GM23248 (cell line): ENCODE measurements around the gene NOTO. TPM values are rescaled to one million over a fixed set of nuclear protein-coding genes. Genes with fewer than 3 reads are reported as not detected.
"Not testable (repeated sequence)": the region's sequence is repeated elsewhere in the genome, so short reads cannot be mapped to it uniquely, and the experiment has no call there.

ENCODE experiments used
- DNase-seq: peaks from one replicate; pipeline ENCODE4 v3.0.0-alpha.2; 2015
- H2AFZ ChIP-seq: fragments of 200-600 bp; sonication (generic); 2 replicates; pipeline ENCODE4 v1.6.1; 2016; ENCODE audit warnings: antibody characterized with exemption
- H3F3A ChIP-seq: fragments of 200-600 bp; sonication (generic); 2 replicates; pipeline ENCODE4 v1.6.1; 2016; ENCODE audit warnings: mild to moderate bottlenecking, antibody characterized with exemption, mixed run types; ENCODE audit not compliant: insufficient read depth
- H3K27ac ChIP-seq: fragments of 200-600 bp; sonication (generic); 2 replicates; pipeline ENCODE4 v1.5.1; 2016; ENCODE audit warnings: mild to moderate bottlenecking
- H3K27me3 ChIP-seq: fragments of 200-600 bp; sonication (generic); replicated peaks from 2 replicates; pipeline ENCODE4 v1.6.1; 2016; ENCODE audit warnings: mild to moderate bottlenecking; ENCODE audit not compliant: insufficient read depth
- H3K36me3 ChIP-seq: fragments of 200-600 bp; sonication (generic); 2 replicates; pipeline ENCODE4 v1.6.1; 2016; ENCODE audit warnings: low read depth, mild to moderate bottlenecking
- H3K4me1 ChIP-seq: fragments of 200-600 bp; sonication (generic); 2 replicates; pipeline ENCODE4 v1.6.1; 2016; ENCODE audit warnings: mild to moderate bottlenecking; ENCODE audit not compliant: insufficient read depth
- H3K4me2 ChIP-seq: fragments of 200-600 bp; sonication (generic); one replicate; pipeline ENCODE4 v1.6.1; 2016; ENCODE audit warnings: mild to moderate bottlenecking; ENCODE audit not compliant: unreplicated experiment
- H3K4me3 ChIP-seq: fragments of 200-600 bp; sonication (generic); 2 replicates; pipeline ENCODE4 v1.5.1; 2016; ENCODE audit warnings: mild to moderate bottlenecking
- H3K79me2 ChIP-seq: fragments of 200-600 bp; sonication (generic); 2 replicates; pipeline ENCODE4 v1.6.1; 2016; ENCODE audit warnings: mild to moderate bottlenecking; ENCODE audit not compliant: insufficient read depth
- H3K9ac ChIP-seq: fragments of 200-600 bp; sonication (generic); 2 replicates; pipeline ENCODE4 v1.6.1; 2016; ENCODE audit warnings: mild to moderate bottlenecking
- H3K9me2 ChIP-seq: fragments of 200-600 bp; sonication (generic); 2 replicates; pipeline ENCODE4 v1.6.1; 2016; ENCODE audit warnings: mixed run types, mild to moderate bottlenecking, moderate library complexity; ENCODE audit not compliant: insufficient read depth
- H3K9me3 ChIP-seq: fragments of 200-600 bp; sonication (generic); one replicate; pipeline ENCODE4 v1.6.1; 2017; ENCODE audit warnings: low read depth
- H4K20me1 ChIP-seq: fragments of 200-600 bp; sonication (generic); 2 replicates; pipeline ENCODE4 v1.6.0; 2016; ENCODE audit not compliant: insufficient read depth
- EZH2 ChIP-seq: fragments of 200-600 bp; sonication (generic); IDR thresholded peaks from 2 replicates; pipeline ENCODE4 v1.6.1; 2018; ENCODE audit warnings: antibody characterized with exemption, mild to moderate bottlenecking; ENCODE audit not compliant: insufficient read depth, poor library complexity, severe bottlenecking
- EZH2phosphoT487 ChIP-seq: fragments of 200-600 bp; sonication (generic); IDR thresholded peaks from 2 replicates; pipeline ENCODE4 v1.6.1; 2018; ENCODE audit warnings: antibody characterized with exemption, moderate library complexity, mild to moderate bottlenecking, low read depth; ENCODE audit not compliant: insufficient read depth
- WGBS, 2 experiments: methylation state at CpG; one replicate each; pipeline ENCODE4 v1.1.6; 2015 to 2017; ENCODE audit warnings: low lambda C conversion rate in 2 of 2, low coverage in 1 of 2; ENCODE audit errors: missing lambda C conversion rate in 2 of 2; 5-methylcytosine and 5-hydroxymethylcytosine counted together
- in situ Hi-C: fragments of 300-500 bp; cut with MboI; formaldehyde crosslinking; loops from 2 replicates; pipeline ENCODE4 v1.15.0; 2020
- polyA plus RNA-seq: library from polyadenylated mRNA; unstranded; fragments of >200 nt; fragmentation: Nextera tagmentation; extraction: Ambion mirVana; gene quantifications from 2 replicates; pipeline ENCODE4 v1.2.1, GENCODE V29; 2016
- total RNA-seq: library from RNA; depleted of rRNA; stranded (reverse); fragments of >200 nt; shearing (Covaris generic); gene quantifications from 2 replicates; pipeline ENCODE4 v1.2.3, GENCODE V29; 2014

The NOTO gene
- total and polyA plus RNA-seq, 2 experiments from 2014 or later, result not detected

- Histone ChIP-seq H3K9me3 (no peaks in the 10 kb centered on the region), H3K27me3 (peaks cover 13% of the 10 kb centered on the region; the same call in 1 of the 2 replicates), H3K4me1 (no peaks in the 10 kb centered on the region), H3K9ac (no peak overlapping the region), H4K20me1 (no peaks in the 10 kb centered on the region), H3K79me2 (no peaks in the 10 kb centered on the region), H3K4me2 (no peak overlapping the region), H2AFZ (no peak overlapping the region), H3K4me3 (no peak overlapping the region), H3K36me3 (no peaks in the 10 kb centered on the region), H3K27ac (no peak overlapping the region), H3K9me2 (no peaks in the 10 kb centered on the region), H3F3A (no peaks in the 10 kb centered on the region)
- no peak for DNase-seq
- TF ChIP-seq EZH2phosphoT487 (no peak), EZH2 (no peak)
- in situ Hi-C loops, result loop anchor here (10.0 kb wide), 1 partner anchor 291 kb away; no protein-coding TSS in a partner anchor
- WGBS, 2 experiments, result 32 to 38% methylated on average over 2 of the region's 2 CpGs
These were observed 16.4 kb upstream of the NOTO start for GRCh38 chr2:73185965-73186364.

- H3K36me3 ChIP-seq, result no peaks in the 10 kb centered on the region
- H3K4me3 ChIP-seq, result no peak overlapping the region
- H3K4me1 ChIP-seq, result no peaks in the 10 kb centered on the region
- in situ Hi-C loops, result loop anchor here (10.0 kb wide), 1 partner anchor 293 kb away; no protein-coding TSS in a partner anchor
- TF ChIP-seq EZH2phosphoT487 (no peak), EZH2 (no peak)
- no peaks in the 10 kb centered on the region for H3F3A ChIP-seq
- H3K79me2 ChIP-seq, result no peaks in the 10 kb centered on the region
- DNase-seq, result no peak
- no peaks in the 10 kb centered on the region for H4K20me1 ChIP-seq
- H2AFZ ChIP-seq, result no peak overlapping the region
- WGBS, 2 experiments, result 15 to 17% methylated on average over 2 of the region's 2 CpGs
- peaks cover 13% of the 10 kb centered on the region for H3K27me3 ChIP-seq
- H3K9me2 ChIP-seq, result no peaks in the 10 kb centered on the region
- no peak overlapping the region for H3K27ac ChIP-seq
- no peak overlapping the region for H3K9ac ChIP-seq
- H3K9me3 ChIP-seq, result no peaks in the 10 kb centered on the region
- no peak overlapping the region for H3K4me2 ChIP-seq
These were observed 14.8 kb upstream of the NOTO start for GRCh38 chr2:73187549-73187948.

- no peaks in the 10 kb centered on the region for H3K9me3 ChIP-seq
- H3K36me3 ChIP-seq, result no peaks in the 10 kb centered on the region
- H3K27ac ChIP-seq, result no peak overlapping the region
- no peak for DNase-seq
- no peaks in the 10 kb centered on the region for H3K79me2 ChIP-seq
- H3K27me3 ChIP-seq, result peaks cover 58% of the 10 kb centered on the region
- no peaks in the 10 kb centered on the region for H3F3A ChIP-seq
- in situ Hi-C loops, result no loop called here
- no peak overlapping the region for H2AFZ ChIP-seq
- H3K4me3 ChIP-seq, result no peak overlapping the region
- H3K9me2 ChIP-seq, result no peaks in the 10 kb centered on the region
- no peaks in the 10 kb centered on the region for H4K20me1 ChIP-seq
- TF ChIP-seq EZH2phosphoT487 (no peak), EZH2 (no peak)
- H3K4me1 ChIP-seq, result no peaks in the 10 kb centered on the region
- H3K4me2 ChIP-seq, result no peak overlapping the region
- no peak overlapping the region for H3K9ac ChIP-seq
These were observed 4.8 kb upstream of the NOTO start for GRCh38 chr2:73197579-73197978.

- H3K9ac ChIP-seq, H3K79me2 ChIP-seq, H3K4me3 ChIP-seq, H3K9me3 ChIP-seq, H2AFZ ChIP-seq, H3K36me3 ChIP-seq, H3K4me2 ChIP-seq, H3K4me1 ChIP-seq, H3F3A ChIP-seq, H3K9me2 ChIP-seq, H4K20me1 ChIP-seq, H3K27ac ChIP-seq, in situ Hi-C loops: not testable (repeated sequence)
- WGBS, 2 experiments, result 62 to 68% methylated on average over 10 of the region's 10 CpGs
- DNase-seq, result peak; percentile 24
- peaks cover 76% of the 10 kb centered on the region for H3K27me3 ChIP-seq
These were observed 2.1 kb upstream of the NOTO start for GRCh38 chr2:73200281-73200680.

GRCh38 chr2:73203055-73203681 is 794 bp downstream of the NOTO start:
- Histone ChIP-seq H3K9me2 (no peaks in the 10 kb centered on the region), H3K79me2 (no peaks in the 10 kb centered on the region), H3K4me2 (no peak overlapping the region), H3K4me3 (no peak overlapping the region), H3K36me3 (no peaks in the 10 kb centered on the region), H3K9me3 (no peaks in the 10 kb centered on the region), H3K9ac (no peak overlapping the region), H3K27me3 (peaks cover 67% of the 10 kb centered on the region), H3K4me1 (no peaks in the 10 kb centered on the region), H4K20me1 (no peaks in the 10 kb centered on the region), H2AFZ (peak overlapping the region; percentile 68; the same call in 1 of the 2 replicates), H3F3A (no peaks in the 10 kb centered on the region), H3K27ac (no peak overlapping the region)
- in situ Hi-C loops, result no loop called here
- no peak for DNase-seq
- TF ChIP-seq EZH2phosphoT487, result 0 out of 2 replicates have a peak, but pooled peaks have one; percentile 15
- no peak for TF ChIP-seq EZH2
- 6% methylated on average over 41 to 44 of the region's 44 CpGs for WGBS, 2 experiments
